Endodermal cell (in vitro differentiated cells): ENCODE results near the gene TRIM72. TPM values are rescaled to one million over a fixed set of nuclear protein-coding genes. Genes with fewer than 3 reads are reported as not detected.

Source experiments
- DNase-seq: peaks from one replicate; pipeline ENCODE4 v3.0.0-alpha.2; 2017
- H3K27ac ChIP-seq: 2 replicates; pipeline ENCODE4 v1.5.1; 2013; ENCODE audit warnings: mild to moderate bottlenecking, low read depth, low read length, moderate library complexity
- H3K27me3 ChIP-seq: 2 replicates; pipeline ENCODE4 v1.6.1; 2013; ENCODE audit warnings: mild to moderate bottlenecking, low read length, moderate library complexity; ENCODE audit not compliant: insufficient read depth, control insufficient read depth, poor library complexity, severe bottlenecking
- H3K36me3 ChIP-seq: 2 replicates; pipeline ENCODE4 v1.7.0; 2013; ENCODE audit warnings: mild to moderate bottlenecking, low read length, moderate library complexity; ENCODE audit not compliant: control insufficient read depth, insufficient read depth
- H3K4me1 ChIP-seq: one replicate; pipeline ENCODE4 v1.7.0; 2013; ENCODE audit warnings: low read length; ENCODE audit not compliant: control insufficient read depth, insufficient read depth
- H3K4me3 ChIP-seq: 2 replicates; pipeline ENCODE4 v1.5.1; 2013; ENCODE audit warnings: mild to moderate bottlenecking, low read length, moderate library complexity
- H3K9ac ChIP-seq: 2 replicates; pipeline ENCODE4 v1.6.1; 2013; ENCODE audit warnings: mild to moderate bottlenecking, low read length, moderate library complexity; ENCODE audit not compliant: poor library complexity, severe bottlenecking; ENCODE audit errors: extremely low read depth
- H3K9me3 ChIP-seq: 2 replicates; pipeline ENCODE4 v1.6.1; 2013; ENCODE audit warnings: mild to moderate bottlenecking, low read length, moderate library complexity; ENCODE audit not compliant: control insufficient read depth
- H3K27ac Mint-ChIP-seq: 2 replicates; pipeline ENCODE4 v1.8.0; 2020; ENCODE audit warnings: mixed read lengths
- H3K27me3 Mint-ChIP-seq: 2 replicates; pipeline ENCODE4 v1.8.0; 2021; ENCODE audit warnings: mild to moderate bottlenecking, mixed read lengths; ENCODE audit not compliant: insufficient read depth
- H3K36me3 Mint-ChIP-seq: 2 replicates; pipeline ENCODE4 v1.8.0; 2020; ENCODE audit warnings: low read depth, mixed read lengths
- H3K4me1 Mint-ChIP-seq: 2 replicates; pipeline ENCODE4 v1.8.0; 2020; ENCODE audit warnings: mixed read lengths
- H3K4me3 Mint-ChIP-seq: 2 replicates; pipeline ENCODE4 v1.8.0; 2020; ENCODE audit warnings: mild to moderate bottlenecking, moderate library complexity, mixed read lengths
- H3K9me3 Mint-ChIP-seq: 2 replicates; pipeline ENCODE4 v1.8.0; 2020; ENCODE audit warnings: mild to moderate bottlenecking, mixed read lengths
- CTCF ChIP-seq: fragments of 200-600 bp; sonication (generic); conservative IDR thresholded peaks from 2 replicates; pipeline ENCODE4 v1.5.0; 2021; ENCODE audit warnings: antibody characterized with exemption, mild to moderate bottlenecking
- WGBS, 2 experiments: methylation state at CpG; one replicate each; pipeline versions ENCODE4 v1.1.5 to v1.1.7; 2013; ENCODE audit warnings: missing lambda C conversion rate in 2 of 2, mixed read lengths in 1 of 2; ENCODE audit not compliant: insufficient coverage in 1 of 2, insufficient read length in 1 of 2; 5-methylcytosine and 5-hydroxymethylcytosine counted together
- total RNA-seq, 2 donors: library from RNA; stranded (reverse); fragmentation: NEBNext Ultra II Directional in 1 of 2; extraction: Animal tissue kit (Norgen Biotek cat#: 25700) in 1 of 2; gene quantifications; 2 replicates in 1 of 2; 3 replicates in 1 of 2; pipeline ENCODE4 v1.2.1, GENCODE V29; 2021

The TRIM72 gene
- total RNA-seq, 2 donors from 2014 or later, result 0.15 to 0.20 TPM

GRCh38 chr16:31246296-31246695 is 32.4 kb downstream of the TRIM72 start:
- H3K4me1 Mint-ChIP-seq, result no peaks in the 10 kb centered on the region
- H3K4me3 Mint-ChIP-seq, result no peak overlapping the region
- H3K9ac ChIP-seq, result no peak overlapping the region
- H3K9me3 ChIP-seq, result no peaks in the 10 kb centered on the region
- no peaks in the 10 kb centered on the region for H3K27me3 Mint-ChIP-seq
- TF ChIP-seq CTCF, result no peak
- no peak for DNase-seq
- H3K27ac ChIP-seq, result no peak overlapping the region
- H3K4me1 ChIP-seq, result no peaks in the 10 kb centered on the region
- no peak overlapping the region for H3K27ac Mint-ChIP-seq
- no peak overlapping the region for H3K4me3 ChIP-seq
- H3K9me3 Mint-ChIP-seq, result peaks cover 15% of the 10 kb centered on the region
- no peaks in the 10 kb centered on the region for H3K36me3 Mint-ChIP-seq
- 81 to 89% methylated on average over 3 of the region's 3 CpGs for WGBS, 2 experiments
- H3K36me3 ChIP-seq, result no peaks in the 10 kb centered on the region
- H3K27me3 ChIP-seq, result no peaks in the 10 kb centered on the region

- no peak overlapping the region for H3K27ac ChIP-seq
- H3K4me3 ChIP-seq, result no peak overlapping the region
- Mint-ChIP-seq H3K4me3 (no peak overlapping the region), H3K4me1 (peaks cover 10% of the 10 kb centered on the region), H3K36me3 (no peaks in the 10 kb centered on the region), H3K27me3 (peaks cover 3% of the 10 kb centered on the region), H3K27ac (no peak overlapping the region), H3K9me3 (peaks cover 15% of the 10 kb centered on the region)
- no peak overlapping the region for H3K9ac ChIP-seq
- no peak for DNase-seq
- H3K4me1 ChIP-seq, result peaks cover 5% of the 10 kb centered on the region
- WGBS, 2 experiments, result 93 to 94% methylated on average over 3 to 5 of the region's 5 CpGs
- H3K36me3 ChIP-seq, result no peaks in the 10 kb centered on the region
- no peaks in the 10 kb centered on the region for H3K9me3 ChIP-seq
- no peak for TF ChIP-seq CTCF
- H3K27me3 ChIP-seq, result no peaks in the 10 kb centered on the region
These were observed 34.4 kb downstream of the TRIM72 start for GRCh38 chr16:31248344-31248743.

GRCh38 chr16:31250782-31251384 is 37.0 kb downstream of the TRIM72 start:
- peaks cover 10% of the 10 kb centered on the region for H3K4me1 Mint-ChIP-seq
- Histone ChIP-seq H3K4me1 (peaks cover 5% of the 10 kb centered on the region), H3K9ac (no peak overlapping the region), H3K4me3 (no peak overlapping the region), H3K27me3 (no peaks in the 10 kb centered on the region), H3K36me3 (no peaks in the 10 kb centered on the region), H3K9me3 (no peaks in the 10 kb centered on the region), H3K27ac (no peak overlapping the region)
- no peaks in the 10 kb centered on the region for H3K36me3 Mint-ChIP-seq
- no peak overlapping the region for H3K4me3 Mint-ChIP-seq
- 94% methylated on average over 5 to 7 of the region's 7 CpGs for WGBS, 2 experiments
- TF ChIP-seq CTCF, result no peak
- H3K9me3 Mint-ChIP-seq, result peaks cover 6% of the 10 kb centered on the region
- H3K27me3 Mint-ChIP-seq, result peaks cover 3% of the 10 kb centered on the region
- H3K27ac Mint-ChIP-seq, result no peak overlapping the region
- DNase-seq, result no peak
